Measurements from ENCODE around the gene STPG2.

The STPG2 gene

DNA sequence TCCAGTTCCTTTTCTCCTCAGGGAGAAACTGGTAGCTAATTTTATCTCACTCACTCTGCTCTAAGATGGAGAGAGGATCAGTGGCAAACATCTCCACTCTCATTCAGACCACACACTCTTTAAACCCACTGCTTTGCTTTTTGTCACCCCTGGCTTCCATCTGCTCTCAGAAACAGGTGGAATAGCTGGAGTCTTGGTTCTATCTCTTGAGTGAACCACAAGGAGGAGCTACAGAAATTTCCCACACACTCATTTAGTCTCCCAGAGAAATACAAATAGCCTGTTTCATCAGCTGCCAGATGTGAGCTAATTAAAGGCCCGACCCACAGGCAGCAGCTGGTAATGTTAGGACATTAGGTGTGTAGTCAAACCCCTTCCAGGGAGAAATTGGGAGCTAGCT is 96.6 kb downstream of the STPG2 start:
- TF ChIP-seq, protein P1, sequence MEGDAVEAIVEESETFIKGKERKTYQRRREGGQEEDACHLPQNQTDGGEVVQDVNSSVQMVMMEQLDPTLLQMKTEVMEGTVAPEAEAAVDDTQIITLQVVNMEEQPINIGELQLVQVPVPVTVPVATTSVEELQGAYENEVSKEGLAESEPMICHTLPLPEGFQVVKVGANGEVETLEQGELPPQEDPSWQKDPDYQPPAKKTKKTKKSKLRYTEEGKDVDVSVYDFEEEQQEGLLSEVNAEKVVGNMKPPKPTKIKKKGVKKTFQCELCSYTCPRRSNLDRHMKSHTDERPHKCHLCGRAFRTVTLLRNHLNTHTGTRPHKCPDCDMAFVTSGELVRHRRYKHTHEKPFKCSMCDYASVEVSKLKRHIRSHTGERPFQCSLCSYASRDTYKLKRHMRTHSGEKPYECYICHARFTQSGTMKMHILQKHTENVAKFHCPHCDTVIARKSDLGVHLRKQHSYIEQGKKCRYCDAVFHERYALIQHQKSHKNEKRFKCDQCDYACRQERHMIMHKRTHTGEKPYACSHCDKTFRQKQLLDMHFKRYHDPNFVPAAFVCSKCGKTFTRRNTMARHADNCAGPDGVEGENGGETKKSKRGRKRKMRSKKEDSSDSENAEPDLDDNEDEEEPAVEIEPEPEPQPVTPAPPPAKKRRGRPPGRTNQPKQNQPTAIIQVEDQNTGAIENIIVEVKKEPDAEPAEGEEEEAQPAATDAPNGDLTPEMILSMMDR (conservative IDR thresholded peaks at IDR 0.05; ENCODE audit: low read depth, low read length) = no peak
- DNase-seq (ENCODE audit: low read depth) = no peak
- no peak overlapping the region for H3K4me3 ChIP-seq (ENCODE audit: low read depth, low read length)

DNA sequence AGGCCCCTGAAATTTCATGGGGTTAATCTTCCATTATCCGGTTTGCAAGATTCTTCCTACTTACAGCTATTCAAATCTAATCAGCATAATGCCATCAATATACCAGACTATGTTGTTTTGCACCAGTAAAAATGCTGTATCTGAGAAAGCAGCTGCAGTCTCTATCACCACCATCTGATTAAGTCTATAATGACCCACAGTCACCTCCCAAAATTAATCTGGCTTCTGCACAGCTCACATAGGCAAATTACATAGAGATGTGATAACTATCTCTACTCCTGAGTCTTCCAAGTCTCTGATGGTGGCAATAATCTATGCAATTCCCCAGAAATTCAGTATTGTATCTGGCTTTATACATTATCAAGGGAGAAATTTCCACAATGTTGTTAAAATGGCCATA is 113.2 kb downstream of the STPG2 start:
- DNase-seq (ENCODE audit: low read depth) = no peak
- TF ChIP-seq, protein P1 (conservative IDR thresholded peaks at IDR 0.05; ENCODE audit: low read depth, low read length) = no peak
- no peak overlapping the region for H3K4me3 ChIP-seq (ENCODE audit: low read depth, low read length)

DNA sequence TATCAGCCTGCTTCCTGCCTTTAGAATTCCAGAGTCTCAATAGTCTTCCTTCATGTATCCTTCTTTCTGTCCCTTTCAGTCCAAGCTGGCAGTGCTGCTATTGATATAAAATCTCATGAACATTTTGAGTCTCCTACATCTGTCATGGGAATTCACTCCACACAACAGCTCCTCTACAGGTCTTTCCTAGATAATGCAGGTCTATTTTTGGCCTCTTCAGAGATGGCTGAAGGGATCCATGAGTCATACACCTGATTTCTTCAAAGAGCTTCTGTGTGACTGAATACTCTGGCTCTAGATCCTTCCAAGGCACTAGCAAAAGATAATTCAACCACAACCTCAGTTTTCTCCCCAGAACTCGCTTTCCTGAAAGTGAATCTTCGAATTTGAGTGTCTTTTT is 115.4 kb downstream of the STPG2 start:
- TF ChIP-seq, protein P1 (conservative IDR thresholded peaks at IDR 0.05; ENCODE audit: low read depth, low read length) = no peak
- no peak overlapping the region for H3K4me3 ChIP-seq (ENCODE audit: low read depth, low read length)
- DNase-seq (ENCODE audit: low read depth) = peak; percentile 17

DNA sequence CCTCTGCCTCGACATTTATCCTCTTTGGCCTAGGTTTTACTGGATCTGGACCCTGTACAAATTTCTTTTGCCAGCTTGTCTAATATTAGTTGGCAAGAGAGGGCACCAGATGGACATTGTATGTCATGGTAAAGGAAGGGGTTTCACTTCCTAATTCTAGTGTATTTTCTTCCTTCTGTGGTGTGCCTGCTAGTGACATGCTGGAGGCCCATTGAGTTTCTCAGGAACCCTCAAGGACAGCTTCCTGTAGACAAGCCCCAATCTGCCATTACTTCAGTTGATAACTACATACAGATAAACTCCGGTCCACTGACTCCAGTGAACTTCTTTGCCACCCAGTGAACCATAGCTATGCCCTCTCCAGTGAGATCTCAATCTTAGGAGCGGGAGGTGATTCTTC is 116.9 kb downstream of the STPG2 start:
- DNase-seq (ENCODE audit: low read depth) = no peak
- no peak overlapping the region for H3K4me3 ChIP-seq (ENCODE audit: low read depth, low read length)
- TF ChIP-seq, protein P1 (conservative IDR thresholded peaks at IDR 0.05; ENCODE audit: low read depth, low read length) = no peak

DNA sequence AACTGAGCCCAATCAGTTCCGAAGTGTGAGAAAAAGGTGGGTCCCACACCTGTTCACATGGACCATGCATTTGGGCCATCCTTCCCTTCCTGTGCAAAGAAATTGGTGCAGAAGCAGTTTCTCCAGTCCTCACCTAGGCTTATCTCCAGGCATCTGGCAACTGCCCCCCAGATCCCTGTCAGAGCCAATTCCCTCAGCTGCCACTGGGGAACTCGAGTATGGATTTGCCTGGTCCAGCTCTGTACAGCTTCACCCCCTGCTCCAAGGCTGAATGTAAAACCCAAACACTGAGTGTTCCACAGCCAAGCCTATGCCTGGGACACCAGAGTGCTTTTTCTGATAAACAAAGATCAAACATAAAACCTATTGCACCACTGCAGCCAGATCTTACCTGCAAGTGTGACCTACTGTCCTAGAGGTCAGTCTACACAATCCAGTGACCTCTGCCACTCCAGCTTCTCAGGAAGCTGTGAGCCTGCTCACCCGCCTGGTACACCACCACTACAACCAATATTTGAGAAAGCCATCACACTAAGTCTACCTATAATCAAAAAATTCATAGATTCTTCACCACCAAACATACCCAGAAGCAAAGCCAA is 136.4 kb downstream of the STPG2 start:
- DNase-seq (ENCODE audit: low read depth) = no peak
- H3K4me3 ChIP-seq (ENCODE audit: low read depth, low read length) = no peak overlapping the region
- TF ChIP-seq, protein P1 (conservative IDR thresholded peaks at IDR 0.05; ENCODE audit: low read depth, low read length) = no peak

DNA sequence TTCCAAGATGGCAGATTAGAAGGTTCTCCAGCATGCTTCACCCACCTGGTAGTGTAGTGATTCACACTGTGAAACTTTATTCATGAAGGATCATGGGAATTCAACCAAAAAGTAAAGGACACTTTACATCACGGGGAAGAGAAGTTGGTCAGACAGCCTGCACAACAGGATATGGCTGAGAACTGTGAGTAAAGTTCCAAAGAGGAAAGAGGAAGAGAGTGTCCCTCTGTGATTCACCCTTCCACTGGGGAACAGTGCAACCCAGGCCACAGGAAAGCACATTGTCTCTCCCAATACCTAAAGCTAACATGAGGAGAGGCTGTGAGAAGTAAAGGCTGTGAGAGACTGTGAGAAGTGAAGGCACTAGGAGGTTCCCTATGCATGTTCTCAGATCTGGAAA is 137.2 kb downstream of the STPG2 start:
- DNase-seq (ENCODE audit: low read depth) = no peak
- TF ChIP-seq, protein P1 (conservative IDR thresholded peaks at IDR 0.05; ENCODE audit: low read depth, low read length) = no peak
- H3K4me3 ChIP-seq (ENCODE audit: low read depth, low read length) = no peak overlapping the region

DNA sequence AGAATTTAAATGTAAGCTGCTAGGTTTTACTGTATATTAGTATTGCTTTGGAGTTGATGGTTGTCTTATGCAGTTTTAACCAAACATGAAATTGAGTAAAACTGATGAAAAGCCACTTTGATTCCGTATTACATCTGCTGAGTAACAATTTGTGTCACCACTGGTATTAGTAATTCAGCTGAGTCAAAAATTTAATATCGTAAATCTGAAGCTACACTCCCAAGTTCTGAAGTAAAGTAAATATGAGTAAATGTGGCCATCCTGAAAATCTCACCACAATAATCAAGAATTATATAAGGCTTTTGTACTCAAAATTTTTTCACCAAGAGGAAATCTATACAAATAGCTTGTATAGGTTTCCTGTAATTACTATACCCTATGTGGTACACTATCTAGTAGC is 142.3 kb downstream of the STPG2 start:
- no peak for DNase-seq (ENCODE audit: low read depth)
- no peak overlapping the region for H3K4me3 ChIP-seq (ENCODE audit: low read depth, low read length)
- TF ChIP-seq, protein P1 (conservative IDR thresholded peaks at IDR 0.05; ENCODE audit: low read depth, low read length) = no peak

Measured in choroid plexus epithelial cell (primary cell).